Endothelial cell of umbilical vein (primary cell): ENCODE measurements around the gene WDR6.

ENCODE experiments used
- EZH2 ChIP-seq: IDR thresholded peaks from 2 replicates; pipeline ENCODE4 v1.6.1; 2012; ENCODE audit warnings: borderline replicate concordance, low read depth, mild to moderate bottlenecking, moderate library complexity, low read length, inconsistent platforms; ENCODE audit not compliant: severe bottlenecking
- GATA2 ChIP-seq: IDR thresholded peaks from 2 replicates; pipeline ENCODE4 v1.7.0; 2011; ENCODE audit warnings: low read depth, mild to moderate bottlenecking, moderate library complexity, mixed read lengths, low read length; ENCODE audit not compliant: insufficient read length, insufficient read depth
- JUN ChIP-seq: IDR thresholded peaks from 2 replicates; pipeline ENCODE4 v1.6.1; 2011; ENCODE audit warnings: borderline replicate concordance, low read depth; ENCODE audit not compliant: insufficient read length, insufficient read depth
- MYC ChIP-seq: IDR thresholded peaks from one replicate; pipeline ENCODE4 v1.6.1; 2011; ENCODE audit warnings: mild to moderate bottlenecking, low read depth, low read length
- POLR2A ChIP-seq: IDR thresholded peaks from 2 replicates; pipeline ENCODE4 v1.6.1; 2012; ENCODE audit warnings: low read depth, mild to moderate bottlenecking, control low read depth, low read length
- POLR2AphosphoS5 ChIP-seq: IDR thresholded peaks from 2 replicates; pipeline ENCODE4 v1.6.1; 2012; ENCODE audit warnings: low read depth, mild to moderate bottlenecking, control low read depth, low read length, moderate library complexity; ENCODE audit not compliant: insufficient read depth
- TF ChIP-seq, protein P1 (sequence below), 2 donors: IDR thresholded peaks; 1 replicate in 1 of 2; 2 replicates in 1 of 2; pipeline ENCODE4 v1.5.1; 2011; ENCODE audit warnings: low read length in 2 of 2, mild to moderate bottlenecking in 2 of 2, moderate library complexity in 2 of 2, control low read depth in 1 of 2, inconsistent platforms in 1 of 2, low read depth in 1 of 2; ENCODE audit not compliant: insufficient read depth in 1 of 2; ENCODE audit errors: extremely low read depth in 1 of 2
- TF ChIP-seq, protein P2 (sequence below): IDR thresholded peaks from 2 replicates; pipeline ENCODE4 v1.6.1; 2011; ENCODE audit not compliant: insufficient read depth, insufficient read length

DNA sequence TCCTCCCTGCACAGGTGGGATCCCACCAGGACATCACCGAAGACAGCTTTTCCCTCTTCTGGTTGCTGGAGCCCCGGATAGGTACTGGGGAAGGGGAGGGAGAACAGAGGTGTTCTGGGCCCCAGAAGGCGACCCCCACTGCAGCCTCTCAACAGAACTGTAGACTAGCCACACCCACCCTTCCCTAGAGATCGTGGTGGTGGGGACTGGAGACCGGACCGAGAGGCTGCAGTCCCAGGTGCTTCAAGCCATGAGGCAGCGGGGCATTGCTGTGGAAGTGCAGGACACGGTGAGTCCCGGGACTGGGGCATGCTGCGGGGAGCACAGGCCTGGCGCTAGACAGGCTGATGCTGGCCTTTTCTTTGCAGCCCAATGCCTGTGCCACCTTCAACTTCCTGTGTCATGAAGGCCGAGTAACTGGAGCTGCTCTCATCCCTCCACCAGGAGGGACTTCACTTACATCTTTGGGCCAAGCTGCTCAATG lies 15.5 kb downstream of the WDR6 start:
- TF ChIP-seq, protein P1, sequence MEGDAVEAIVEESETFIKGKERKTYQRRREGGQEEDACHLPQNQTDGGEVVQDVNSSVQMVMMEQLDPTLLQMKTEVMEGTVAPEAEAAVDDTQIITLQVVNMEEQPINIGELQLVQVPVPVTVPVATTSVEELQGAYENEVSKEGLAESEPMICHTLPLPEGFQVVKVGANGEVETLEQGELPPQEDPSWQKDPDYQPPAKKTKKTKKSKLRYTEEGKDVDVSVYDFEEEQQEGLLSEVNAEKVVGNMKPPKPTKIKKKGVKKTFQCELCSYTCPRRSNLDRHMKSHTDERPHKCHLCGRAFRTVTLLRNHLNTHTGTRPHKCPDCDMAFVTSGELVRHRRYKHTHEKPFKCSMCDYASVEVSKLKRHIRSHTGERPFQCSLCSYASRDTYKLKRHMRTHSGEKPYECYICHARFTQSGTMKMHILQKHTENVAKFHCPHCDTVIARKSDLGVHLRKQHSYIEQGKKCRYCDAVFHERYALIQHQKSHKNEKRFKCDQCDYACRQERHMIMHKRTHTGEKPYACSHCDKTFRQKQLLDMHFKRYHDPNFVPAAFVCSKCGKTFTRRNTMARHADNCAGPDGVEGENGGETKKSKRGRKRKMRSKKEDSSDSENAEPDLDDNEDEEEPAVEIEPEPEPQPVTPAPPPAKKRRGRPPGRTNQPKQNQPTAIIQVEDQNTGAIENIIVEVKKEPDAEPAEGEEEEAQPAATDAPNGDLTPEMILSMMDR (IDR thresholded peaks at IDR 0.05; ENCODE audit: extremely low read depth in 1 of 2, insufficient read depth in 1 of 2, low read depth in 1 of 2, low read length in 2 of 2) = no peak
- no peak for TF ChIP-seq POLR2A
- no peak for TF ChIP-seq EZH2
- TF ChIP-seq POLR2AphosphoS5 = no peak
- no peak for TF ChIP-seq MYC
- no peak for TF ChIP-seq JUN
- TF ChIP-seq, protein P2, sequence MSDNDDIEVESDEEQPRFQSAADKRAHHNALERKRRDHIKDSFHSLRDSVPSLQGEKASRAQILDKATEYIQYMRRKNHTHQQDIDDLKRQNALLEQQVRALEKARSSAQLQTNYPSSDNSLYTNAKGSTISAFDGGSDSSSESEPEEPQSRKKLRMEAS = no peak
- no peak for TF ChIP-seq GATA2
